Measurements from ENCODE around the gene RNF223. TPM values are rescaled to one million over a fixed set of nuclear protein-coding genes. Genes with fewer than 3 reads are reported as not detected.
A peak's percentile ranks its signal among the peaks of the same experiment; 100 is the strongest.

Gene RNF223
- total and polyA plus RNA-seq, 2 donors from 2014 or later, result 0.28 to 2.3 TPM

GRCh38 chr1:1063945-1064831 is 9.9 kb downstream of the RNF223 start:
- Histone ChIP-seq H3K4me1 (ENCODE audit: control insufficient read depth in 2 of 3, insufficient read depth in 2 of 3, low read depth in 1 of 3, low read length in 3 of 3) (peaks cover 0 to 12% (median 0%) of the 10 kb centered on the region in 3 donors), H3K9me3 (ENCODE audit: control insufficient read depth in 2 of 3, insufficient read depth in 1 of 3, low read length in 3 of 3) (no peaks in the 10 kb centered on the region), H3K27ac (ENCODE audit: low read depth in 2 of 2, low read length in 2 of 2) (no peak overlapping the region), H3K9ac (ENCODE audit: low read length in 3 of 3) (no peak overlapping the region), H3K4me3 (ENCODE audit: low read length in 3 of 3) (no peak overlapping the region), H3K36me3 (ENCODE audit: control insufficient read depth in 2 of 3, insufficient read depth in 3 of 3, low read length in 3 of 3) (no peaks in the 10 kb centered on the region), H3K27me3 (ENCODE audit: control insufficient read depth, insufficient read depth, low read length) (peaks cover 6% of the 10 kb centered on the region)
- DNase-seq, result peak; percentile 56 to 94 (median 60)
- no peak for FAIRE-seq
- intact Hi-C loops (cut with DNase I), result no loop called here
- peak; percentile 91 for TF ChIP-seq CTCF (IDR thresholded peaks at IDR 0.05; ENCODE audit: borderline replicate concordance, extremely low read depth, insufficient read depth)

GRCh38 chr1:1063261-1063944 is 10.7 kb downstream of the RNF223 start:
- Histone ChIP-seq H3K4me1 (ENCODE audit: control insufficient read depth in 2 of 3, insufficient read depth in 2 of 3, low read depth in 1 of 3, low read length in 3 of 3) (peaks cover 0 to 16% (median 0%) of the 10 kb centered on the region in 3 donors), H3K27me3 (ENCODE audit: control insufficient read depth, insufficient read depth, low read length) (peaks cover 6% of the 10 kb centered on the region), H3K9ac (ENCODE audit: low read length in 3 of 3) (no peak overlapping the region), H3K4me3 (ENCODE audit: low read length in 3 of 3) (no peak overlapping the region), H3K9me3 (ENCODE audit: control insufficient read depth in 2 of 3, insufficient read depth in 1 of 3, low read length in 3 of 3) (no peaks in the 10 kb centered on the region), H3K36me3 (ENCODE audit: control insufficient read depth in 2 of 3, insufficient read depth in 3 of 3, low read length in 3 of 3) (no peaks in the 10 kb centered on the region), H3K27ac (ENCODE audit: low read depth in 2 of 2, low read length in 2 of 2) (no peak overlapping the region)
- intact Hi-C loops (cut with DNase I), result no loop called here
- DNase-seq (no peak), FAIRE-seq (no peak)
- TF ChIP-seq CTCF (IDR thresholded peaks at IDR 0.05; ENCODE audit: borderline replicate concordance, extremely low read depth, insufficient read depth), result no peak

GRCh38 chr1:1062348-1063163 is 11.6 kb downstream of the RNF223 start:
- Histone ChIP-seq H3K27me3 (ENCODE audit: control insufficient read depth, insufficient read depth, low read length) (peaks cover 6% of the 10 kb centered on the region), H3K9me3 (ENCODE audit: control insufficient read depth in 2 of 3, insufficient read depth in 1 of 3, low read length in 3 of 3) (no peaks in the 10 kb centered on the region), H3K9ac (ENCODE audit: low read length in 3 of 3) (no peak overlapping the region), H3K4me3 (ENCODE audit: low read length in 3 of 3) (no peak overlapping the region), H3K4me1 (ENCODE audit: control insufficient read depth in 2 of 3, insufficient read depth in 2 of 3, low read depth in 1 of 3, low read length in 3 of 3) (peaks cover 0 to 12% (median 0%) of the 10 kb centered on the region in 3 donors), H3K36me3 (ENCODE audit: control insufficient read depth in 2 of 3, insufficient read depth in 3 of 3, low read length in 3 of 3) (no peaks in the 10 kb centered on the region), H3K27ac (ENCODE audit: low read depth in 2 of 2, low read length in 2 of 2) (no peak overlapping the region)
- intact Hi-C loops (cut with DNase I), result no loop called here
- TF ChIP-seq CTCF (IDR thresholded peaks at IDR 0.05; ENCODE audit: borderline replicate concordance, extremely low read depth, insufficient read depth), result no peak
- no peak for FAIRE-seq
- DNase-seq, result no peak

All from kidney (tissue), 14 donors.